NCI-H1105 (cell line): Measurements from ENCODE around the gene TSPEAR.
"Not testable (repeated sequence)": the region's sequence is repeated elsewhere in the genome, so short reads cannot be mapped to it uniquely, and the experiment has no call there.

ENCODE experiments used
- DNase-seq: peaks from one replicate; lab custom pipeline; 2025; lab: John Stamatoyannopoulos, UW

The TSPEAR gene

GRCh38 chr21:44702111-44702972 is 9.0 kb downstream of the TSPEAR start:
- no peak for DNase-seq

- no peak for DNase-seq
Measured at GRCh38 chr21:44701541-44701940, 9.8 kb downstream of the TSPEAR start.

- DNase-seq = no peak
Measured at GRCh38 chr21:44701023-44701400, 10.4 kb downstream of the TSPEAR start.

GRCh38 chr21:44700101-44701022 is 11.0 kb downstream of the TSPEAR start:
- DNase-seq = no peak

GRCh38 chr21:44699502-44700001 is 11.8 kb downstream of the TSPEAR start:
- DNase-seq = no peak

GRCh38 chr21:44697811-44698734 is 13.3 kb downstream of the TSPEAR start:
- no peak for DNase-seq

- not testable (repeated sequence) for DNase-seq
Measured at GRCh38 chr21:44697172-44697810, 14.1 kb downstream of the TSPEAR start, which contains the start of gene KRTAP10-12. Gene KRTAP10-12, plus strand, starts transcription at chr21:44697172. Its CDS starts 30 bp downstream, at chr21:44697202.

- DNase-seq = no peak
Measured at GRCh38 chr21:44696572-44696971, 14.8 kb downstream of the TSPEAR start.

GRCh38 chr21:44695641-44696040 is 15.7 kb downstream of the TSPEAR start:
- no peak for DNase-seq

GRCh38 chr21:44695184-44695583 is 16.2 kb downstream of the TSPEAR start:
- DNase-seq = no peak

- DNase-seq = no peak
Measured at GRCh38 chr21:44694776-44695175, 16.6 kb downstream of the TSPEAR start.

GRCh38 chr21:44692798-44693512 is 18.4 kb downstream of the TSPEAR start:
- no peak for DNase-seq

- DNase-seq = no peak
Measured at GRCh38 chr21:44691686-44692085, 19.7 kb downstream of the TSPEAR start.

GRCh38 chr21:44689740-44690139 is 21.6 kb downstream of the TSPEAR start:
- DNase-seq = not testable (repeated sequence)

- DNase-seq = no peak
Measured at GRCh38 chr21:44687671-44688070, 23.7 kb downstream of the TSPEAR start.

- DNase-seq = no peak
Measured at GRCh38 chr21:44686843-44687561, 24.4 kb downstream of the TSPEAR start.

- no peak for DNase-seq
Measured at GRCh38 chr21:44686000-44686781, 25.2 kb downstream of the TSPEAR start.

- DNase-seq = not testable (repeated sequence)
Measured at GRCh38 chr21:44685050-44685449, 26.3 kb downstream of the TSPEAR start.

- DNase-seq = no peak
Measured at GRCh38 chr21:44684483-44684882, 26.9 kb downstream of the TSPEAR start.
